Left renal cortex interstitium (tissue), 4 donors: ENCODE results near the gene PTH1R. TPM values are rescaled to one million over a fixed set of nuclear protein-coding genes. Genes with fewer than 3 reads are reported as not detected.

Source experiments
- DNase-seq, 4 donors: peaks; one replicate each; pipeline ENCODE4 v3.0.0-alpha.2; 2013; ENCODE audit warnings: low read depth in 4 of 4, low spot score in 2 of 4, missing footprints in 1 of 4
- polyA plus RNA-seq, 4 donors: library from polyadenylated mRNA; unstranded; fragments of 120-200 nt; gene quantifications; one replicate each; pipeline ENCODE4 v1.2.1, GENCODE V29; 2013; ENCODE audit not compliant: insufficient read length in 4 of 4

The PTH1R gene
- 100 to 1,000 TPM; 181 to 236 (median 230) TPM for polyA plus RNA-seq

GRCh38 chr3:46877406-46878125 lies at the start of gene PTH1R:
Gene PTH1R, plus strand, starts transcription at chr3:46877721. Its CDS starts 5,839 bp downstream, at chr3:46883560.
- DNase-seq: no peak

DNA sequence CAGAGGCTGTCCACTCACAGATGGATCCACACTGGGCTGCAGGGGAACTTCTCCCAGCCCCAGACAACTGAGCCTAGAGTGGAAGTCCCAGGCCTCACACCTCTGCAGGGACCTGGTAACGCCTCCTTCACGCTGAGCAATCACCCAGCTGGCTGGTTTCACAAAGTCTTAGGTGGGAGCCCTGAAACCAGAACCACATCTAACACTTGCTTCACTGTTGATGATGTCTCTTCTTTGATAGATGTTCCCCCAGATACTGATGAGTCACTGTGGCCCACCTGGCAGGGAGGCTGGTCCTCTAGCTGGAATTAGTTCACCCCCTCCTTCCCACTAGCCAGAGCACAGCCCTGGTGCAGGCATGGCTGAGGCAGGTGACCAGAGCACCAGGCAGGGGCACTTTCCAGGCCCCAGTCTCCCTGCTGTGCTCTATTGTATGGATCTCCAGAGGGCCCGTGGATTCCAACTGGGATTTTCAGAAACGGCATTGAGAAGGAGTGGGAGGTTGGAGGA lies 47.8 kb upstream of the PTH1R start:
- DNase-seq: no peak

DNA sequence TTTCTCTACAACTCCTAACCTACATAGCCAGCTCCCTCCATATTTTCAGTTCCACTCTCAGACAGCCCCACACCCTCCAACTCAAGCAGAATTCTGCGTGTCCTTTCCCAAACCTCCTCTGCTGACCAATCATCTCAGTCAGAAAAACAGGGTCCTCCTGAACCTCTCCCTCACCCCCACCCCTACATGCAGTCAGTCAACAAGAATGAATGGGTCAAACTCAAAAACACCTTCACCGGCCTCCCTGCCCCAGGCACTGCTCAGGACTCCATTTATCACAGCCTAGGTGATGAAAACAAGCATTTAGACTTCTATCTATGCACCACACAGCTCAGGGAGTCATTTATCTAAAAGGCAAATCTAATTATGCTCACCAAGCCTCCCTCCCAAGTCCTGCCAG lies 46.7 kb upstream of the PTH1R start:
- no peak for DNase-seq

- DNase-seq: no peak
Measured at GRCh38 chr3:46831316-46831715, 46.2 kb upstream of the PTH1R start.

DNA sequence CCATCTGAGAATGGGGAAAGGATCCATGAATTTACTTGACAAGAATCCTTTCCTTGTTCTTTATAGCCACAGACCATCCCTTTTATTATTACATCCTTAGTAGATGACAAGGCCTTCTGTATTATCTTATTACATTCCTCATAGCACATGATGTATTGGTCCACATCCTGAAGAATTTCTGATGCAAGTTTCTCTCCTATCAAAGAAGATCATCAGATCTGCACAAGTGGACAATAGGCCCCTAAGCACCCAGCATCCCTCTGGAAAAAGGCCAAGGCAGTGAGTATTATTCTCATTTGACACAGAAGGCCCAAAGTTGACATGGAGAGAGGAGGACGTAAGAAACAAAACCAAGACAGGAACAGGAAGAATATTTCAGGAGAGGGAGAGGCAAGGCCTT lies 45.7 kb upstream of the PTH1R start:
- no peak for DNase-seq

DNA sequence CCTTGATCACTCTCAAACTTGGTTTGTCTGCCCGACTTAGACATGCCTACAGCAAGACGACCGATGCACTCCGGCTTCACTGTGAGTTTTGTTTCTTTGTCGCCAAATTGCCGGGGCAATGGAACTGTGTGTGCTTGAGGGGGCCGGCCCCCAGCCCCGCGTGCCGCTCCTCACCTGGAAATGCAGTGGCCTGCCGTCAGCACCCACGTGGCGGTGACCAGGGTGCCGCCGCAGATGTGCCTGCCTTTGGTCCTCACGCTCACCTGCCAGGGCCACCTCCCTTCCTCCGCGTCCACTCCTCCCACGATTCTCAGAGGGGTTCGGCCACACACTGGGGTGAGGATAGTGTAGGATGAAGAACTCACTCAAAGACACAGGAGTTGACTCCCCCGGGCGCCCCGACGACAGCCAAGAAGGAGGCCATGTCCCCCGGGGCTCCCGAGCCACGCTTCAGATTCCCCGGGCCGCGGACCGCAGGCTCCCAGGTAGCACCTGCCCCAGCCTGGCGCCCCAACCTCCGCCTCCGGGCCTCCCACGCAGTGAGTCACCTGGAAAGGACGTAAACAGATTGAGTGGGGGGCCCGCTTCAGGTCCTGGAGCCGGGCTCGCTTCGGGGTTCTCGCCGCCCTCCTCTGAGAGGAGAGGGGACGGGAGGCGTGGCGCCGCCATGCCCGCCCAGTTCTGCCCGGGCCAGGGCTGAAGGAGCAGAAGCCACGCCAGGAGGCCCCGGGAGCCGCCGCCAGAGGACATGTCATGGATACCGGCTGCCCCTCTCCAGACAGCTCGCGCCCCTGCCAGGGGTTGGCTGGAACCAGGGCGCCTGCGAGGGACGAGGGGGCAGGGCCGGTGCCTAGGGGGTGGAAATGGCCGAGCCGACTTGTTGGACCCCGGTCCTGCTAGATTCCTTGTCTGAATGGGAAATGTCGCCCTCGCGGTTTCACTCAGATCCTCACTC lies 43.9 kb upstream of the PTH1R start:
- no peak for DNase-seq

- no peak for DNase-seq
Measured at GRCh38 chr3:46835054-46835453, 42.5 kb upstream of the PTH1R start.

GRCh38 chr3:46835491-46835890 lies 42.0 kb upstream of the PTH1R start:
- no peak for DNase-seq

GRCh38 chr3:46838301-46838700 lies 39.2 kb upstream of the PTH1R start:
- no peak for DNase-seq

- no peak for DNase-seq
Measured at GRCh38 chr3:46840491-46840890, 37.0 kb upstream of the PTH1R start.

DNA sequence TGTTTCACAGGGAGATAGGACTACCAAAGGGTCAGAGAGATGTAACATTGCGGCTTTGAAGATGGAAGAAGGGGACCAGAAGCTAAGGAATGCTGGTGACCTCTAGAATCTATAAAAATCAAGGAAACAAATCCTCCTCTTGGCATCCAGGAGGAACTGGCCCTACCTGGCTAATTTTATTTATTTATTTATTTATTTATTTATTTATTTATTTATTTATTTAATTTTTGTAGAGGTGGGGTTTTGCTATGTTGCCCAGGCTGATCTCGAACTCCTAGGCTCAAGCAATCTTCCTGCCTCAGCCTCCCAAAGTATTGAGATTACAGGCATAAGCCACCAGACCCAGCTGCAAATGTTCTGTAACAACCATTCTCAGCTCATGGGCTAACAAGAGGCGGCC lies 34.0 kb upstream of the PTH1R start:
- no peak for DNase-seq

DNA sequence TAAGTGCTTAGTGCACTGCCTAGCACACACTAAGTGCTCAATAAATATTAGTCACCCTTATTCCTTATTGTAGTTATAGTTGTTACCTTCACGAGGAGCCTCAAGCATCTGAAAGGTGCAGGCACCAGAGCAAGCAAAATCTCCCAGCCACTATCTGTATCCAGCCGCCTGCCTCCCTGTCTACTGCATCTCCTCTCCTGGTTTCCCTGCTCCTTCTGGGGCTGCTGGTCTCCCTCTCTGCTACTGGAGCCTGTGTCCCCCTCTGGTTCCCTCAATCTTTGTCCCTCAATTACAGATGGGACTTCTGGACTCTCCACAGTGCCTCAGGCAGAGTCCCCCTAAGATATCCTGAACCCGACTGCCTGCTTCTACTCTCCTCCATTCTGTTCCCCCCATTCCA lies 33.1 kb upstream of the PTH1R start:
- DNase-seq: no peak

GRCh38 chr3:46844881-46845312 lies 32.6 kb upstream of the PTH1R start:
- no peak for DNase-seq

DNA sequence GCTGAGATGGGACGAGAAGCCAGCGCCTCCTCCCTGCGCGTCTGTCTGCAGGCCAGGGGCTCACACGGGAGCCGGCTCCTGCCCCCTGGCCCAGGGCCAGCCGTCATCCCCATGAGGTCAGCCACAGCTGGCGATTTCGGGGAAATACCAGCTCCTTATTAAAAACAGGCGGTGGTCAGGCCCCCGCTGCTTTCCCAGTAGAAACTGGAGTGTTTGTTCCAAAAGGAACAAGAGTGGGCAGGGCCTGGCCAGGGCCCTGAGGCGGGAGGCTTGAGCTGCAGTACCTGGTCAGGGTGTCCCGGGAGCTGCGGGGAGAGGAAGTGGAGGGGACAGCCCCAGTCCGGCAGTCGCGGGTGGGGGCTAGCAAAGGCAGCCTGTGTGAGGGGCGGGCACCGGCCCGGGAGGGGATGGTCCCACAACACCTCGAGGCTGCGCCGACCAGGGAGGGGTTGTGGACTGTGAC lies 32.1 kb upstream of the PTH1R start:
- no peak for DNase-seq

DNA sequence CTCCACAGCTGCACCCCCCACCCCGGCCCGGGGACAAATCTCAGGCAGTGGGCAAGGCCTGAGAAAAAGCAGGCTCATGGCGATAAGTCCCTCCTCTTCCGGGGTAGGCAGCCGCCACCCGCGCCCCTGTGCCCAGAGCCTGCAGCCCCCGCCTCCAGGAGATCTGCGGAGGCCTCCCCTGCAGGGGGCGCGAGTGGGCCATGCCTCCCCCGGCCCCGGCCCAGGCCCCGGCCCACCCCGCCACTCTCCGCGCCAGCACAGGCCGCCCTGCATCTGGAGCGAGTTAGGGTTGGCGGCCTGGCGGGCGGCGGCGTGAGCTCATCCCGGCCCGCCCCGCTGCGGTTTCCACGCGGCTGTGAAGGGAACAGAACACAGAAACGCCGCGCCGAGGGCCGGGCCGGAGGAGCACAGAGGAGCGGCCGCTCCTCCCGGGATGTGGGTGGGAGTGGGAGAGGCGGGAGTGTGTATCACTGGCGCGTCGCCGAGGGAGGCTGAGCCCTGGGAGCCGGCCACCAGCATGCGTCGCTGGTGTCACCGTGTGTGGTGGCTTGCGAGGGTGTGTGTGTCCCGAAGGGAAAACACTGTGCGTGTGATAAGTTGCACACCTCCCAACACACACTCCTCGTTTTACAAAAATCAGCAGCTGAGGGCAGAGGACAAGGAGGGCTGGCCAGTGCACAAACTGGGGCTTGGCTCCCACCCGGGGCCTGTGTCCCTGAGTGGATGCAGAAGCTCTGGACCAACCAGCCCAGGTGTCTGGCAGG lies 31.5 kb upstream of the PTH1R start:
- peak in 3 of 4 donors; percentile 53 to 70 (median 65) for DNase-seq

- no peak for DNase-seq
Measured at GRCh38 chr3:46846624-46847542, 30.6 kb upstream of the PTH1R start.

DNA sequence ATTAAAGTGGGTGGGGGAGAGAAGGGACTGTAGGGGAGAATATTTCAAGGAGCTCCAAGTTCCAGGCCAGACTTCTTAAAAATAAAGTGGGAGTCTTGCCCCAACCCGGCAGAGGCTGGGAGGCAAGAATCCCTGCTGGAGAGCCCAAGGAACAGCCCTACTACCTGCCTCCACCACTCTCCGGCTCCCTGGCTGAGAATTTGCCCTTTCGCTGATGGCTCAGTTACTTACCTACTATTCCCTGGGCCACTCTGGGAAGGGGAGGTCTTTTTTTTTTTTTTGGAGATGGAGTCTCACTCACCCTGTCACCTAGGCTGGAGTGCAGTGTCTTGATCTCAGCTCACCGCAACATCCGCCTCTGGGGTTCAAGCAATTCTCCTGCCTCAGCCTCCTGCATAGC lies 29.8 kb upstream of the PTH1R start:
- DNase-seq: no peak

GRCh38 chr3:46848271-46849044 lies 29.1 kb upstream of the PTH1R start:
- DNase-seq: no peak
